Skeletal muscle tissue (tissue), 4 donors: ENCODE data around the gene TMBIM6. TPM values are rescaled to one million over a fixed set of nuclear protein-coding genes. Genes with fewer than 3 reads are reported as not detected.
"Not testable (repeated sequence)": the region's sequence is repeated elsewhere in the genome, so short reads cannot be mapped to it uniquely, and the experiment has no call there.

ENCODE experiments used
- H3K27ac ChIP-seq: one replicate; pipeline ENCODE4 v1.7.0; 2013; ENCODE audit warnings: mild to moderate bottlenecking, low read depth, low read length, inconsistent platforms
- H3K27me3 ChIP-seq, 3 donors: one replicate each; pipeline ENCODE4 v1.7.0; 2013; ENCODE audit warnings: low read length in 3 of 3; ENCODE audit not compliant: control insufficient read depth in 3 of 3, insufficient read depth in 3 of 3
- H3K36me3 ChIP-seq, 3 donors: one replicate each; pipeline ENCODE4 v1.7.0; 2013; ENCODE audit warnings: low read length in 3 of 3; ENCODE audit not compliant: control insufficient read depth in 3 of 3, insufficient read depth in 3 of 3
- H3K4me1 ChIP-seq, 3 donors: one replicate each; pipeline ENCODE4 v1.7.0; 2013; ENCODE audit warnings: low read length in 3 of 3, mild to moderate bottlenecking in 3 of 3; ENCODE audit not compliant: control insufficient read depth in 3 of 3, insufficient read depth in 3 of 3
- H3K4me3 ChIP-seq, 3 donors: one replicate each; pipeline ENCODE4 v1.7.0; 2013; ENCODE audit warnings: low read length in 3 of 3
- H3K9ac ChIP-seq, 3 donors: one replicate each; pipeline ENCODE4 v1.7.0; 2013; ENCODE audit warnings: low read length in 3 of 3, mild to moderate bottlenecking in 3 of 3, moderate library complexity in 2 of 3, low read depth in 1 of 3
- H3K9me3 ChIP-seq, 3 donors: one replicate each; pipeline ENCODE4 v1.7.0; 2013; ENCODE audit warnings: low read length in 3 of 3; ENCODE audit not compliant: control insufficient read depth in 3 of 3
- total RNA-seq: library from RNA; depleted of rRNA; stranded (reverse); fragments of >200 nt; gene quantifications from one replicate; pipeline ENCODE4 v1.2.3, GENCODE V29; 2014
- donor health status: Osteomylitis.

TMBIM6 gene
- total RNA-seq, 1 donor from 2014 or later: 185 TPM

GRCh38 chr12:49767333-49767732, 26.0 kb downstream of the TMBIM6 start:
- H3K4me1 ChIP-seq: peaks cover 0 to 5% (median 4%) of the 10 kb centered on the region in 3 donors
- no peaks in the 10 kb centered on the region for H3K27me3 ChIP-seq
- H3K9me3 ChIP-seq: no peaks in the 10 kb centered on the region
- no peak overlapping the region for H3K27ac ChIP-seq
- peaks cover 24 to 25% (median 24%) of the 10 kb centered on the region in 3 donors for H3K36me3 ChIP-seq
- H3K9ac ChIP-seq: peak overlapping the region in 1 of 3 donors; percentile 33
- H3K4me3 ChIP-seq: no peak overlapping the region

GRCh38 chr12:49773102-49773501, 31.7 kb downstream of the TMBIM6 start:
- H3K9me3 ChIP-seq: not testable (repeated sequence)

GRCh38 chr12:49776413-49776812, 35.1 kb downstream of the TMBIM6 start:
- Histone ChIP-seq H3K27me3 (peaks cover 0 to 3% (median 0%) of the 10 kb centered on the region in 3 donors), H3K9me3 (no peaks in the 10 kb centered on the region), H3K27ac (no peak overlapping the region), H3K9ac (no peak overlapping the region), H3K4me1 (peaks cover 0 to 3% (median 0%) of the 10 kb centered on the region in 3 donors), H3K36me3 (no peaks in the 10 kb centered on the region), H3K4me3 (no peak overlapping the region)

More at GRCh38 chr12:49773102-49773501, 31.7 kb downstream of the TMBIM6 start:
- H3K27ac ChIP-seq, H3K4me3 ChIP-seq, H3K27me3 ChIP-seq, H3K4me1 ChIP-seq, H3K36me3 ChIP-seq, H3K9ac ChIP-seq: not testable (repeated sequence)

DNA sequence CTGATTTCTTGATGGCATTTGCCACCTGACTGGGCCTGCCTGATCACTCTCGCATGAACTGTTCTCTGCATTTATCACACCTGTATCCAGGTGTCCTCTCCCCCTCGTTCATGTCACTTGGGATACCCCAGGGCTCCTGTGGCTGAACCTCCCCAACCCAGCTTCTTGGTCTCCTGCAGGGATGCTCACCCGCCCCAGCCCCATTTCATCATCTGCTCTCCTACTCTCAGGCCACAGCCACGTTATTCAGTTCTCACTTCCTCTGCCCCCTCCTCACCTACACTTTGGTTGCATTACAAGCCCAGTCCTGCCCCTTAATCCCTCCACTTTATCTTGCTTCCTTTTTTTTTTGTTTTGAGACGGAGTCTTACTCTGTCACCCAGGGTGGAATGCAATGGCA, 35.5 kb downstream of the TMBIM6 start:
- Histone ChIP-seq H3K4me1 (peaks cover 0 to 3% (median 0%) of the 10 kb centered on the region in 3 donors), H3K9me3 (no peaks in the 10 kb centered on the region), H3K9ac (no peak overlapping the region), H3K4me3 (no peak overlapping the region), H3K36me3 (no peaks in the 10 kb centered on the region), H3K27ac (no peak overlapping the region), H3K27me3 (peaks cover 0 to 3% (median 0%) of the 10 kb centered on the region in 3 donors)

- Histone ChIP-seq H3K9ac (no peak overlapping the region), H3K4me3 (no peak overlapping the region), H3K9me3 (no peaks in the 10 kb centered on the region), H3K27ac (no peak overlapping the region), H3K4me1 (peaks cover 0 to 3% (median 0%) of the 10 kb centered on the region in 3 donors), H3K27me3 (peaks cover 0 to 3% (median 0%) of the 10 kb centered on the region in 3 donors), H3K36me3 (no peaks in the 10 kb centered on the region)
Observed at GRCh38 chr12:49777341-49777740, 36.0 kb downstream of the TMBIM6 start.

- H3K4me1 ChIP-seq: peaks cover under 1 to 5% (median 2%) of the 10 kb centered on the region in 3 donors
- no peak overlapping the region for H3K27ac ChIP-seq
- peak overlapping the region in 1 of 3 donors; percentile 16 for H3K9ac ChIP-seq
- no peaks in the 10 kb centered on the region for H3K9me3 ChIP-seq
- no peak overlapping the region for H3K4me3 ChIP-seq
- peaks cover 0 to 3% (median 0%) of the 10 kb centered on the region in 3 donors for H3K27me3 ChIP-seq
- H3K36me3 ChIP-seq: no peaks in the 10 kb centered on the region
Observed at GRCh38 chr12:49777800-49778748, 36.7 kb downstream of the TMBIM6 start.

DNA sequence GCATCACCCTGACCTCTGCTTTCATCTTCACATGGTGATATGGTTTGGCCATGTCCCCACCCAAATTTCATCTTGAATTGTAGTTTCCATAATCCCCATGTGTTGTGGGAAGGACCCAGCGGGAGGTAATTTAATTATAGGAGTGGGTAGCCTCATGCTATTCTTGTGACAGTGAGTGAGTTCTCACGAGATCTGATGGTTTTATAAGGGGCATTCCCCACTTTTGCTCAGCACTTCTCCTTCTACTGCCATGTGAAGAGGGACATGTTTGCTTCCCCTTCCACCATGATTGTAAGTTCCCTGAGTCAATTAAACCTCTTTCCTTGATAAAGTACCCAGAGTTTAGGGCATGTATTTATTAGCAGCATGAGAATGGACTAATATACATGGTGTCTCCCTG, 38.2 kb downstream of the TMBIM6 start:
- Histone ChIP-seq H3K36me3 (no peaks in the 10 kb centered on the region), H3K4me1 (peaks cover 16 to 19% (median 17%) of the 10 kb centered on the region in 3 donors), H3K27ac (no peak overlapping the region), H3K4me3 (no peak overlapping the region), H3K9me3 (no peaks in the 10 kb centered on the region), H3K27me3 (peaks cover 0 to 3% (median 0%) of the 10 kb centered on the region in 3 donors), H3K9ac (no peak overlapping the region)

GRCh38 chr12:49780914-49781313, 39.6 kb downstream of the TMBIM6 start:
- H3K4me3 ChIP-seq, H3K9ac ChIP-seq, H3K9me3 ChIP-seq, H3K27me3 ChIP-seq, H3K27ac ChIP-seq, H3K36me3 ChIP-seq: not testable (repeated sequence)
- peaks cover 19 to 22% (median 21%) of the 10 kb centered on the region in 3 donors for H3K4me1 ChIP-seq

DNA sequence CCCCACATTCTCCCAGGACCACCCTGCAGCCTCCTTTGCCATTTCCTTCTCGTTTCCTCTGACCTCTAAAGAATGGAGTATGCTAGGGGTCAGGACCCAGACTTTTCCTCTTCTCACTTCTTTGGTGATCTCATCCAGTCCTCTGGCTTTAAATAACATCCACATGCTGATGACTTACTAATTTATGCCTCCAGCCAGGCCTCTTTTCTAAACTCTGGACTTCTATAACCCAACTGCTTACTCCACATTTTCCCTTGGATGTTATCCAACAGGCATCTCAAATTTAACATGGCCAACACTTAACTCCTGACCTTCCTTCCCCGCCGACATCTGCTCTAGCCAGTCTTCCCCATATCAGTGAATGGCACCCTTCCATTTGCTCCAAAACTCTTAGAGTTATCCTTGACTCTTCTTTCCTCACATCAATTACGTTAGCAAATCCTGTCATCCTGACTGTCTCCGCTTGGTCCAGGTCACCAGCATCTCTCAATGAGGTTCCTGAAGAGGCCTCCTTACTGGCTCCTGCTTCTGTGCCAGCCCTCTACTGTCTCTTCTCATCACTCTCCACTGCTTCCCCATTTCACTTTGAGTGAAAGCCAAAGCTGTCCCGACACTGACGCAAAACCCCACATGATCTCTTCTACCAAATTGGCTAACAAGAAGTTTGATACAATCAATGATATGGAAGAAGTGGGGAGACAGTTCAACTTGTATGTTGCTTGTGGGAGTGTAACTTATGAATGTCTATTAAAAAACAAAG, 42.7 kb downstream of the TMBIM6 start:
- Histone ChIP-seq H3K9ac (peak overlapping the region in 1 of 3 donors; percentile 19), H3K4me1 (peaks cover 19 to 21% (median 19%) of the 10 kb centered on the region in 3 donors), H3K36me3 (no peaks in the 10 kb centered on the region), H3K27ac (peak overlapping the region; percentile 88), H3K9me3 (no peaks in the 10 kb centered on the region), H3K4me3 (peak overlapping the region in 2 of 3 donors; percentile 25 to 36), H3K27me3 (no peaks in the 10 kb centered on the region)
